ENCODE measurements around the gene HOXD12.

GRCh38 chr2:176114120-176114929 lies 14.7 kb downstream of the HOXD12 start:
- TF ChIP-seq POLR2A (IDR thresholded peaks at IDR 0.05; ENCODE audit: low read depth, low read length) (no peak), POLR2AphosphoS5 (IDR thresholded peaks at IDR 0.05; ENCODE audit: low read depth, low read length) (no peak), TAF1 (IDR thresholded peaks at IDR 0.05; ENCODE audit: borderline replicate concordance, low read depth, low read length) (no peak)
